Measurements from ENCODE around the gene ZC3H7B. TPM values are rescaled to one million over a fixed set of nuclear protein-coding genes. Genes with fewer than 3 reads are reported as not detected.

Gene ZC3H7B
- total RNA-seq, 1 donor from 2014 or later: 84.3 TPM

DNA sequence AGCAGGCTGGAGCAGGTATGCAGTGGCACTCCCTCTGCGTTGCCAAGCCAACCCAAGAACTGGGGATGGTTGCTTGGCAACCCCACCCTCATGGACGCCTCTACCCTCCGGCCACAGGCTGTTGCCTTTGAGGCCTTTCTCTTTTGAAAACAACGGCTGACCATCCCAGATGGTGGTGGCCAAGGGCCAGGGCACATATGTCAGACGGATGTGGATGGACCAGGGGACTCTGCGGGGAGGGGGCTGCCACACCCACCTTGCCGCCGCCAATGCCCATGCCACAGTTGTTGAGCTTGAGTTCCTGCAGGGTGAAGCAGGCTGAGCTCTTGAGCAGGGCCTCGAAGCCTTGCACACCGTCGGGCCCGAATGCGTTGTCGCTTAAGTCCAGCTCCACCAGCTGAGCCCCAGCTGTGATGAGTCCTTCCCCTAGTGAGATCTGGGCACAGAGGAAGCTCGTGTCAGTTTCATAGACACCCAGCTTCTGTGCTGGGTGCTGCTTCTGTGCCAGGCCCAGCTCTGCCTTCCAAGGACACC, 36.9 kb upstream of the ZC3H7B start:
- no peak for DNase-seq (ENCODE audit: low read depth, low spot score)
- Mint-ChIP-seq H3K9me3 (no peaks in the 10 kb centered on the region), H3K27ac (ENCODE audit: unreplicated experiment) (no peak overlapping the region), H3K27me3 (ENCODE audit: low read depth) (no peaks in the 10 kb centered on the region), H3K4me3 (no peak overlapping the region), H3K4me1 (peaks cover 3% of the 10 kb centered on the region), H3K36me3 (ENCODE audit: low read depth) (peaks cover 14% of the 10 kb centered on the region)
- no peak for TF ChIP-seq CTCF (conservative IDR thresholded peaks at IDR 0.05)

- peaks cover 14% of the 10 kb centered on the region for H3K36me3 Mint-ChIP-seq (ENCODE audit: low read depth)
- no peak for TF ChIP-seq CTCF (conservative IDR thresholded peaks at IDR 0.05)
- peaks cover 3% of the 10 kb centered on the region for H3K4me1 Mint-ChIP-seq
- no peaks in the 10 kb centered on the region for H3K27me3 Mint-ChIP-seq (ENCODE audit: low read depth)
- no peak for DNase-seq (ENCODE audit: low read depth, low spot score)
- no peak overlapping the region for H3K27ac Mint-ChIP-seq (ENCODE audit: unreplicated experiment)
- no peak overlapping the region for H3K4me3 Mint-ChIP-seq
- no peaks in the 10 kb centered on the region for H3K9me3 Mint-ChIP-seq
Observed at GRCh38 chr22:41267958-41268357, 33.4 kb upstream of the ZC3H7B start.

DNA sequence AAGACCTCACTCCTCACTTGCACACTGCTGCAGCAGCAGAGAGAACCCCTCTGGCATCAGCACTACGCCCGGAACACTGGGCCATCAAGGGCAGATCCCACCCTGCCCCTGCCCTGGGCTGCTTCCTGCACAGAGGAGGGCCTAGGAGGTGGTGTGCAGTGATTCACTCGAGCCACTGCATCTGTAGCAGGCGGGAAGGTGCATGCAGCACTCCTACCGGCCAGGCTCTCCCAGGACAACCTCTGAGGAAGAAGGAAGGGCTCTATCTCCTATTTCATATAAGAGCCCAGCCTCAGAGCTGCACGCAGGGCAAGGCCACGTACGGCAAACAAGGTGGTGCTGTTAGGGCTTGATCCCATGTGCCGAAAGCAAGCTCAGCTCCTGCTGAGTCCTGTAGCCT, 29.5 kb upstream of the ZC3H7B start:
- Mint-ChIP-seq H3K4me3 (no peak overlapping the region), H3K9me3 (no peaks in the 10 kb centered on the region), H3K36me3 (ENCODE audit: low read depth) (peaks cover 11% of the 10 kb centered on the region)

GRCh38 chr22:41273128-41273527, 28.2 kb upstream of the ZC3H7B start:
- no peak for DNase-seq (ENCODE audit: low read depth, low spot score)
- H3K27ac Mint-ChIP-seq (ENCODE audit: unreplicated experiment): no peak overlapping the region
- H3K4me1 Mint-ChIP-seq: no peaks in the 10 kb centered on the region
- no peak for TF ChIP-seq CTCF (conservative IDR thresholded peaks at IDR 0.05)
- H3K36me3 Mint-ChIP-seq (ENCODE audit: low read depth): peaks cover 18% of the 10 kb centered on the region
- H3K27me3 Mint-ChIP-seq (ENCODE audit: low read depth): no peaks in the 10 kb centered on the region
- no peak overlapping the region for H3K4me3 Mint-ChIP-seq
- H3K9me3 Mint-ChIP-seq: no peaks in the 10 kb centered on the region

More for the DNA sequence above, 29.5 kb upstream of the ZC3H7B start:
- H3K27ac Mint-ChIP-seq (ENCODE audit: unreplicated experiment): no peak overlapping the region
- no peak for TF ChIP-seq CTCF (conservative IDR thresholded peaks at IDR 0.05)
- no peaks in the 10 kb centered on the region for H3K27me3 Mint-ChIP-seq (ENCODE audit: low read depth)
- H3K4me1 Mint-ChIP-seq: no peaks in the 10 kb centered on the region
- DNase-seq (ENCODE audit: low read depth, low spot score): no peak

DNA sequence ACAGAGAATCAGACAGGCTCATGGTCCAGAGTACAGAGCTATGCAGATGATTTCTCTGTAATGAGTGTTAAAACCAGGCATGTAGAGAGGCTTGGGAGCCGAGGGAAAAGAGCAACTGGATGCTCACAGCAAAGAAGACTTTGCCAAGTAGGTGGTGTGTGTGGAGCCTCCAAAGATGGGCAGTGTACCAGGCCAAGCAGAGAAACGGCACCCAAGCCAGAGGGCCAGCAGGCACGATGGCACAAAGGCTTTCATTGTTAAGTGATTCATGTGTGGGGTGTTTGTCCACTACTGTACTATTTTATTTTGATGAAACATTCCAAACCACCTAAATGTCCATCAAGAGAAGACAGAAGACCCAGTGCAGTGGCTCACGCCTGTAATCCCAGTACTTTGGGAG, 26.5 kb upstream of the ZC3H7B start:
- no peaks in the 10 kb centered on the region for H3K9me3 Mint-ChIP-seq
- H3K27ac Mint-ChIP-seq (ENCODE audit: unreplicated experiment): no peak overlapping the region
- TF ChIP-seq CTCF (conservative IDR thresholded peaks at IDR 0.05): no peak
- no peak overlapping the region for H3K4me3 Mint-ChIP-seq
- H3K4me1 Mint-ChIP-seq: no peaks in the 10 kb centered on the region
- no peak for DNase-seq (ENCODE audit: low read depth, low spot score)
- H3K36me3 Mint-ChIP-seq (ENCODE audit: low read depth): peaks cover 18% of the 10 kb centered on the region
- no peaks in the 10 kb centered on the region for H3K27me3 Mint-ChIP-seq (ENCODE audit: low read depth)
